Bone marrow (tissue), 2 donors: ENCODE results near the gene ZNF281.
"Not testable (repeated sequence)": the region's sequence is repeated elsewhere in the genome, so short reads cannot be mapped to it uniquely, and the experiment has no call there.

ENCODE experiments used
- DNase-seq, 2 donors: peaks; one replicate each; lab custom pipeline; 2025; lab: John Stamatoyannopoulos, UW

Gene ZNF281

GRCh38 chr1:200428482-200429205 is 18.8 kb upstream of the ZNF281 start:
- DNase-seq = peak in 1 of 2 donors; percentile 53

- DNase-seq = no peak
These were observed 17.9 kb upstream of the ZNF281 start for GRCh38 chr1:200427744-200428143.

DNA sequence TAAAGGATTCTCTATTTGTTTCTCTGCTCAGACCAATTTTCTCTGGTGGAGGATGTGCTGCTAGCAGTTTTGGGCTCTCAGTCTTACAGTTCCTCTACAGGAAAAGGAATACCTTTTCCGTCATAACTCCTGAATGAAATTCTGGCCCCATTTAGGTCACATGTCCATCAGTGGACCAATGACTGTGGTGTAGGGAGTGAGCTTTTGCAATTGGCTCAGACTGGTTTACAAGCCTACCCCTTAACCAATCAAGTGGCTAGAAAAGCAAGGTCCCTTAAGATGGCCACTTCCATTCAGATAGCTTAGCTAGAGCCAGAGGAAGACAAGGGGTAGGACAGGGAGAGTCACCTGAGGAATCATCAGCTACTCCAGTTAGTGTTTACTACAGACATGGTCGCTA is 16.4 kb upstream of the ZNF281 start:
- no peak for DNase-seq

DNA sequence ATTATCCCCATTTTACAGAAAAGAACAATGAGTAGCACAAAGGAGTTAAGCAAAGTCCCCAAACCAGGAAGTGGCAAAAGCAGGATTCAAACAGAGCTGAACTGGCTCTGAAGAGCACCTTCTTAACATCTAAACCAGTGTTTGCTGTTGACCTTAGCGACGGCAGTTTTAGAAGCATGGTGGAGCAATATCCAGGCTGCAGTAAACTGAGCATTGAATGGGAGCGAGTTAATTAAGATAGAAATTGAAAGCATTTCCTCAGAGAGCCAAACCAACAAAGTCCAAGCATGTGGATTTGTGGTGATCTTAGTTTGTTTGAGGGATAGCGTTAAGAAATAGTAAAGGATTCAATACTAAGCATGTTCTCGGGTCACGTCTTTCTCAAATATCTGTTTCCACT is 13.4 kb upstream of the ZNF281 start:
- no peak for DNase-seq

DNA sequence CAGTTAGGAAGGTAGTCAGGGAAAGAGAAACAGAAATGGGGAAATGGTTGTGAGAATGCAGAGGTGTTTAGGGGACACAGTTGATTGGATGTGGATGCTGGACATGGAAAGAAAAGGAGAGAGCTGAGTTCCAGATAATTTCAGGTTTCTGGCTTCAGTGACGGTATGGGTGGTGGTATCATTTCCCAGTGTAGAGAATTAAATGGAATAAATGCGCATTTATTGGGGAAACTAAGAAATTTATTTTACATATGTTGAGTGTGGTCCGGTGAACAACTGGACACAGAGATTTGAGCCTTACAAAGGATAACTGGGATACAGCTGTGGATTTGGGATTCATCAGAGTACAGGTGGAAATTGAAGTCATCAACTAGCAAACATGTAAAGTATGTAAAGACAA is 12.4 kb upstream of the ZNF281 start:
- no peak for DNase-seq

DNA sequence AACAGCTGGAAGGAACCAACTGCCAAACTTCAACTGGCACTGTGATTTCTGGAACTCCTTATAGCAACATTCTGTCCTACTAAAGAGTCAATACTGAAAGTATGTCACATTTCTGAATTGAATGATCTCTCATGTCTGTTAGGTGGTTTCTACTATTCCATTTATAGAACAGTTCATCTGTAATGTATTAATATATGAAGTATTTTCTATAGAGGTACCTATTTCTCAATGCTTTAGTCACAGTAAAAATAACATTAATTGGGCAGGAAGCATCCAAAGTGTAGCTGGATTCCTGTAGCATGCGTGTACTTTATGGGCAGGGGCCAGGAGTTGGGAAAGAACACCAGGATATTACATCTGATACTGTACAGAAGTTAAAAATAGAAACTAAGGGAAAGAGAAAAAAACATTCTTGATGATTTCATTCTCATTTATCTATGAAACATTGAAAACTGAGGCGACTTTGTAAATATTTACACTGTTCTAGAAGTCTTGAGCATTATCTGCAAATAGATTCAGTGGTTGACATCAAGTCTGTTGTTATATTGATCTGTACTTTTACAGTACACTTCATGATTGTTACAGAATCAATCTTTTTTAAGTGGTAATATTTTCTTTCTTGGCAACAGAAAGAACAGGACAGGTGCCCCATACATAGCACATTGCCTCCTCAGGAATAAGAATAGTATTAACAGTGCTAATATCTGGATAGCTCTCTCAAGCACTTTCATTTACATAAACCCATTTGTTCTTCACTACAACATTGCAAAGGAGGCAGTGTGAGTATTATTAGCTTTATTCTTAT is 6.2 kb upstream of the ZNF281 start:
- no peak for DNase-seq

- no peak for DNase-seq
These were observed 5.4 kb upstream of the ZNF281 start for GRCh38 chr1:200415227-200415626.

DNA sequence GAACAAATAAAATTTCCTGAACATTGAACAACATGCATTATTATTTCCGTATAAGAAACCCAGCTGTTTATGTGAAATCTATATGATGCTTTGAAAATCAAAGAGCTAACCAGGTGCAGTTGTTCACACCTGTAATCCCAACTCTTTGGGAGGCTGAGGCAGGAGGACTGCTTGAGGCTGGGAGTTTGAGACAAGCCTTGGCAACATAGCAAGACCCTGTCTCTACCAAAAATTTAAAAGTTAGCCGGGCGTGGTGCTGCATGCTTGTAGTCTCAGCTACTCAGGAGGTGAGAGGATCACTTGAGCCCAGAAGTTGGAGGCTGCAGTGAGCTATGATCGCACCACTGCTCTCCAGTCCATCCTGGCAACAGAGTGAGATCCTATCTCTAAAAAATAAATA is 4.8 kb upstream of the ZNF281 start:
- DNase-seq = no peak

DNA sequence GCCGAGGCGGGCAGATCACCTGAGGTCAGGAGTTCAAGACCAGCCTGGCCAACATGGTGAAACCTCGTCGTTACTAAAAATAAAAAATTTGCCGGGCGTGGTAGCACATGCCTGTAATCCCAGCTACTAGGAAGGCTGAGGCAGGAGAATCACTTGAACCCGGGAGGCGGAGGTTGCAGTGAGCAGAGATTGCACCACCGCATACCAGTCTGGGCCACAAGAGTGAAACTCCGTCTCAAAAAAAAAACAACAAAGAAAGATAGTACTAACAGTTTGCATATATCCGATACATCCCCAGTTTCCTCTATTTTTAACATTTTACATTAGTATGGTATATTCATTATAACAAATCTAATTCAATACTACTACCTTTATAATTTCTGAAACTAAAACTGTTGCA is 3.9 kb upstream of the ZNF281 start:
- DNase-seq = not testable (repeated sequence)

- DNase-seq = no peak
These were observed 1.8 kb upstream of the ZNF281 start for GRCh38 chr1:200411406-200412257.

DNA sequence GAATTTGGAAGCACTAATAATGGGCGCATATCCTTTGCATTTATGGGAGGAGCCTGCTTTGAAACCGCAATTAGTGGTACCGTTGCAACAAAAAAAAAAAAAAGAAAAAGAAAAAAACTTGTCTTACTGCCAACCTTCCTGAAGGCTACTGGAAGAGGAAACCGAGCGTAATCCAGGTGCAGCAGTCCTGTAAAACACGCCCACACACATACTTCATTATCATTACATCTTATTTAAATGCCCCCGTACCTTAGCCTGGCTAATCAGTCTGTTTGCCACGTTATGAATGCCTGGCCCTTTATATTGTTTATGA is 686 bp upstream of the ZNF281 start:
- DNase-seq = no peak

DNA sequence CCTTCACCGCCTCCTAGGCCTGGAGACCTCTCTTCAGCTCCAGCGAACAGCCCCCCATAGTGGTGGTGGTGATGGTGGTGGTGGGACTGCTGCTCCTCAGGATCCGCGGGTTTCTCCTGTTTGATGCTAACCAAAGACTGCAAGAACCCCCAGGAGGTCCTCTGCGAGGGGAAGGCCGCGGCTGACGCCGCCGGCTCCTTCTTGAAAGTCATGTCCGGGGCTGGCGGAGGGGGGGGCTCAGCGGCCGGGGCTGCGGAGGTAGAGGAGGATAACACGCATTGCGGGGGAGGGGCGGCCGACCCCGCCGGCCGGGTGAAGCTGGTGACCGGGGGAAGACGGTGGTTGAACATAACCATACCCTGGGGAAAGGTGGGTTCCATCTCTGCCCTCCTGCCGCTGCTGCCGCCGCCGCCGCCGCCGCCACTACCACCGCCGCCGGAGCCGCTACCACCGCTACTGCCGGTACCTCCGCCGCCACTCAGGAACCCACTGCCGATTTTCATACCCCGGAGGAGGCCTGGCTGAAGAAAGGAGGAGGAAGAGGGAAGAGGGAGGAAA is 554 bp downstream of the ZNF281 start:
- DNase-seq = peak in 1 of 2 donors; percentile 35

DNA sequence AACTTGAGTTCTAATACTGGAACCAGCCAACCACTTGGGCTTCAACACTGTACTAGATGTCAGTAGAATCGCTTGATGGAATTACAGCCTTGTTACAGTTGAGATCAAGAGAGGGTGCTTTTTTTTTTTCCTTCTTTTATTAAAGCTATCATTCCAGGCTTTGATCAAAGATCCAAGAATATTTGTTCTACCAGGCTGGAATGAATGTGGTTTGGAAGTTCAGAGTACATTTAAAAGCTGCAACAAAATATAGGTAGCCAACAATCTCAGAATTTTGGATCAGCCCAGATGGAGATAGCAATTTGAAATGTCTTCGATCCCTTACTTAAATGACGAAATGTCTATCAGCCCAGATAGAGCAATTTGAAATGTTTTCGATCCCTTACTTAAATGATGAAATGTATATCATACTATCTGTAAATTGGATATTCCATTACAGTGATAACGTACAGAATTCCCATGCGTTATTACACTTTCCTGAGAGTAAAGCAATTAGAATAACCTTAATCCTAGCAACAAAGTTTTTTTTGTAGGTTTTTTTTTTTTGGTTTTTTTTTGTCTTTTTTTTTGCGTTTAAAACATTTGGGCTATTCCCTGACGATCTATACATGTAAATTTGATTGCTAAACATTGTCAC is 3.6 kb downstream of the ZNF281 start:
- DNase-seq = no peak

GRCh38 chr1:200405264-200405663 is 4.6 kb downstream of the ZNF281 start:
- DNase-seq = no peak

DNA sequence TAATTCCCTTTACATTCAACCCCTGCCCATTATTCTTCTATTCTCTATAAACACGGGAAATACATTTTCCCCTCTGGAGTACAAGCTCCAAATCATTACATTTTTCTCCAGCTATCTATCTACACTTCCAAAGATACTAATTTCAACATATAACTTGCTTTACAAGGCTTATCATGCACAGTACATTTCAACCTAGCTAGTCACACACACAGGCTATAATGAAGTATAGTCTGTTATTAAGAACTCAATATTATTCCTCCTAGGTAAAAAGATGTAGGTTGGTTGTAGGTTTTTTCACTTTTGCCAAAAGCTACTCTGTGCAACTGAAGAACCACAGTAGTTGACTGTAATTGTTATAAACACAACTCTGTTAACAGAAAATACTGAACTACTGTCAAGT is 8.1 kb downstream of the ZNF281 start:
- no peak for DNase-seq

- no peak for DNase-seq
These were observed 8.6 kb downstream of the ZNF281 start for GRCh38 chr1:200401263-200401662.

DNA sequence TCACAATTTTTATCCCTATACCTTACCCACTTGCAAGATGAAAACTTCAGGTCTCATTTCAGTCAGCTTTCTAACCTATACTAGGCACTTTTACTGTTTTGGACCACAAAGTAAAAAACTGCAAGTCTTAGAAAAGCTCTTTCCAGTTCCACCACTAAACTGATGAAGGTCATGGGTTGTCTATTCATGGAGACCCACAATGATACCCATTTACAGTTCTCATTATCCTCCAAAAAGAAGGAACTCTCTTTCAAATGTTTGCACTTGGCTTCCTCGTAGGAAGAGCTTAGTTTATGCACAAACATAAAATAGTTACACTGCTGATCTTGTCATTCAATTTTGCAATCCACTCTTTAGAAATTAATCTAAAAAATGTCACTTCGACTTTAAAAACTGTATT is 9.3 kb downstream of the ZNF281 start:
- DNase-seq = no peak

DNA sequence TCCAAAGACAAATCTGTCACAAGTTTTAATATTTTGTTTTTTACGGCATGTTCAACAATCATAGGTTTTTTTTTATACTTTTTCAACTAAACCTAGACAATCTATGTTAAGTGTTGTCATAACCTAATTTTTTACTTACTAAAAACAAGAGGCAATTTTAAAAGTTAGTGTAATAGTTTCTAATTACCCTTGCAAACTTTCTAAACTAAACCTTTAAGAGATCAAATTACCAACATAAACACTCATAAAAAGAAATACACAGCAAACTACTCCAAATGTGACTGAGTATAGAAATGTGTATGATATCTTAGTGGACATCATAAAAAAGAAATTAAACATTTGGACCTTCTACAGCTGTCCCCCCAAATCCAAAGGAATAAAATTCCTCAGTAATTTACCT is 10.0 kb downstream of the ZNF281 start:
- DNase-seq = no peak

DNA sequence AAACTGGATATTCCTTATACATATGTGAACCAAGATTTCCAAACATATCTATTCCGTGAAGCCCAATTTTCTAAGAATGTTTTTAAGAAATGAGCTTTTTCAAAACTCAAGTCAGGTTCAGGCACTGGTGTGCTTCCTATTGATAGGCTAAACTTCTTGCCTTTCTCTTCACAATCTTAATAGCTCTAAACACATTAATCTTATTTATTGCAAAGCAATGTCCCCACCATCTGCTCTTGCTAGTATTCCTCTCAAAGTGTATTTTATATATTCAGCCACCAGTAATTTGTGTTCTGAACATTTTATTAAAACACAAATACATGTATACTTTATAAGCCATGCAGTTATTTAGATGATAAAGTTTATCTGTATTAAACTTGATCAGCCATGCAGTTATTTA is 11.5 kb downstream of the ZNF281 start:
- DNase-seq = no peak

GRCh38 chr1:200392625-200393185 is 17.1 kb downstream of the ZNF281 start:
- no peak for DNase-seq

DNA sequence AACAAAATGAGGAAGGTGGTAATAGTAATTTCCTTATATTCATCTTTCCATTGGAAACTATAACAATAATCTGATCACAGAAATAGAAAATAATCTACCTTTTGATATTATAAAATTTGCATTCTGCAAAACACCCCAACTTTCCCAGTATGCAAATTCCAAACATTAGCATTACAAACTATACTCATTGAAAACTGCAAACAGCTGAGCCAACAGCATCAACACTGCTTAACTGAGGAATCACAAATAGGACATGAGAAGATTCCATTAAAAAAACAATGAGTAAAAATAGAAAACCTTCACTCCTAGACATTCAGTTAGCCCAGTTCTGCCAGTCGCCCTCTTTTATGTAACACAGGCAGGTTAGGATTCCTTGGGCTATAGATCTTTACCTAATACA is 18.1 kb downstream of the ZNF281 start:
- DNase-seq = no peak

GRCh38 chr1:200388791-200389190 is 21.0 kb downstream of the ZNF281 start:
- DNase-seq = no peak
